Caco-2 (cell line): ENCODE measurements around the gene CRISPLD2. TPM values are rescaled to one million over a fixed set of nuclear protein-coding genes. Genes with fewer than 3 reads are reported as not detected.

Experiments used
- BruUV-seq: library from RNA; stranded (reverse); fragments of 400-500 nt; replicated peaks from 2 replicates; lab custom pipeline; 2021; lab: Mats Ljungman, UMichigan
- CTCF ChIA-PET: fragments of 300-600 bp; sonication (Branson Sonifier 250); formaldehyde crosslinking; loops from one replicate; lab custom pipeline; 2022; ENCODE audit warnings: antibody characterized with exemption; lab: Charles Lee
- POLR2A ChIA-PET: fragments of 300-600 bp; sonication (Branson Sonifier 250); formaldehyde crosslinking; loops from one replicate; lab custom pipeline; 2022; ENCODE audit warnings: antibody characterized with exemption; lab: Charles Lee
- DNase-seq, 2 experiments: peaks; one replicate each; pipeline versions ENCODE4 v3.0.0 to v3.0.0-alpha.2; 2020 to 2022
- H3K27me3 ChIP-seq: replicated peaks from 2 replicates; pipeline ENCODE4 v1.6.0; 2011; ENCODE audit warnings: low read length; ENCODE audit not compliant: control insufficient read depth, insufficient read depth
- H3K36me3 ChIP-seq: 2 replicates; pipeline ENCODE4 v1.5.1; 2011; ENCODE audit warnings: low read length; ENCODE audit not compliant: control insufficient read depth, insufficient read depth
- H3K4me1 ChIP-seq: fragments of 250-450 bp; sonication (Bioruptor Pico); 2 replicates; pipeline ENCODE4 v1.5.1; 2020; ENCODE audit warnings: mild to moderate bottlenecking
- H3K4me3 ChIP-seq: 2 replicates; pipeline ENCODE4 v1.5.1; 2011; ENCODE audit warnings: low read depth, mild to moderate bottlenecking, control low read depth, low read length
- H3K9me3 ChIP-seq: fragments of 250-450 bp; sonication (Bioruptor Pico); 2 replicates; pipeline ENCODE4 v1.5.1; 2020; ENCODE audit warnings: mild to moderate bottlenecking, moderate library complexity
- H3K27ac Mint-ChIP-seq: one replicate; pipeline ENCODE4 v1.8.0; 2022; ENCODE audit warnings: mixed read lengths; ENCODE audit not compliant: unreplicated experiment
- H3K27me3 Mint-ChIP-seq: one replicate; pipeline ENCODE4 v1.8.0; 2022; ENCODE audit warnings: mixed read lengths; ENCODE audit not compliant: insufficient read depth, unreplicated experiment
- H3K36me3 Mint-ChIP-seq: one replicate; pipeline ENCODE4 v1.8.0; 2022; ENCODE audit warnings: mild to moderate bottlenecking, mixed read lengths; ENCODE audit not compliant: insufficient read depth, unreplicated experiment
- H3K4me1 Mint-ChIP-seq: one replicate; pipeline ENCODE4 v1.8.0; 2022; ENCODE audit warnings: low read depth, mixed read lengths; ENCODE audit not compliant: unreplicated experiment
- H3K4me3 Mint-ChIP-seq: one replicate; pipeline ENCODE4 v1.8.0; 2022; ENCODE audit warnings: mild to moderate bottlenecking, moderate library complexity, mixed read lengths; ENCODE audit not compliant: unreplicated experiment
- H3K9me3 Mint-ChIP-seq: one replicate; pipeline ENCODE4 v1.8.0; 2022; ENCODE audit warnings: mixed read lengths; ENCODE audit not compliant: unreplicated experiment
- intact Hi-C: fragments of 100-400 bp; cut with micrococcal nuclease; formaldehyde crosslinking; loops from one replicate; pipeline ENCODE4 v1.10.0; 2022; ENCODE audit not compliant: unreplicated experiment
- total RNA-seq: library from RNA; stranded (reverse); gene quantifications from 2 replicates; pipeline ENCODE4 v1.2.3, GENCODE V29; 2022
- TF ChIP-seq, protein P1 (sequence below), 2 experiments: fragments of 200-600 bp in 1 of 2; IDR thresholded peaks; 1 replicate in 1 of 2; 2 replicates in 1 of 2; pipeline versions ENCODE4 v1.5.1 to v1.8.0; 2011 to 2022; ENCODE audit warnings: antibody characterized with exemption in 1 of 2, control low read depth in 1 of 2, inconsistent platforms in 1 of 2, low read depth in 1 of 2, low read length in 1 of 2, mild to moderate bottlenecking in 1 of 2, moderate library complexity in 1 of 2; ENCODE audit not compliant: insufficient read depth in 1 of 2, severe bottlenecking in 1 of 2, unreplicated experiment in 1 of 2

The CRISPLD2 gene
- total RNA-seq, 1 experiment from 2014 or later = 4.0 TPM

- peaks cover 7% of the 10 kb centered on the region for H3K4me1 Mint-ChIP-seq
- no peaks in the 10 kb centered on the region for H3K9me3 Mint-ChIP-seq
- no peak overlapping the region for H3K27ac Mint-ChIP-seq
- H3K4me3 Mint-ChIP-seq = no peak overlapping the region
- H3K27me3 Mint-ChIP-seq = no peaks in the 10 kb centered on the region
- no peaks in the 10 kb centered on the region for H3K36me3 Mint-ChIP-seq
- intact Hi-C loops = no loop called here
- Histone ChIP-seq H3K9me3 (no peaks in the 10 kb centered on the region), H3K27me3 (no peaks in the 10 kb centered on the region), H3K4me1 (peaks cover 4% of the 10 kb centered on the region; the same call in 1 of the 2 replicates), H3K36me3 (no peaks in the 10 kb centered on the region), H3K4me3 (no peak overlapping the region)
- TF ChIP-seq, protein P1, sequence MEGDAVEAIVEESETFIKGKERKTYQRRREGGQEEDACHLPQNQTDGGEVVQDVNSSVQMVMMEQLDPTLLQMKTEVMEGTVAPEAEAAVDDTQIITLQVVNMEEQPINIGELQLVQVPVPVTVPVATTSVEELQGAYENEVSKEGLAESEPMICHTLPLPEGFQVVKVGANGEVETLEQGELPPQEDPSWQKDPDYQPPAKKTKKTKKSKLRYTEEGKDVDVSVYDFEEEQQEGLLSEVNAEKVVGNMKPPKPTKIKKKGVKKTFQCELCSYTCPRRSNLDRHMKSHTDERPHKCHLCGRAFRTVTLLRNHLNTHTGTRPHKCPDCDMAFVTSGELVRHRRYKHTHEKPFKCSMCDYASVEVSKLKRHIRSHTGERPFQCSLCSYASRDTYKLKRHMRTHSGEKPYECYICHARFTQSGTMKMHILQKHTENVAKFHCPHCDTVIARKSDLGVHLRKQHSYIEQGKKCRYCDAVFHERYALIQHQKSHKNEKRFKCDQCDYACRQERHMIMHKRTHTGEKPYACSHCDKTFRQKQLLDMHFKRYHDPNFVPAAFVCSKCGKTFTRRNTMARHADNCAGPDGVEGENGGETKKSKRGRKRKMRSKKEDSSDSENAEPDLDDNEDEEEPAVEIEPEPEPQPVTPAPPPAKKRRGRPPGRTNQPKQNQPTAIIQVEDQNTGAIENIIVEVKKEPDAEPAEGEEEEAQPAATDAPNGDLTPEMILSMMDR (IDR thresholded peaks at IDR 0.05; ENCODE audit: insufficient read depth in 1 of 2, low read depth in 1 of 2, low read length in 1 of 2, severe bottlenecking in 1 of 2, unreplicated experiment in 1 of 2) = no peak
- BruUV-seq = no TSS peak
- no peak for DNase-seq
- CTCF ChIA-PET = no interaction called here
- POLR2A ChIA-PET = no interaction called here
Observed at GRCh38 chr16:84891149-84891795, 71.5 kb downstream of the CRISPLD2 start.

DNA sequence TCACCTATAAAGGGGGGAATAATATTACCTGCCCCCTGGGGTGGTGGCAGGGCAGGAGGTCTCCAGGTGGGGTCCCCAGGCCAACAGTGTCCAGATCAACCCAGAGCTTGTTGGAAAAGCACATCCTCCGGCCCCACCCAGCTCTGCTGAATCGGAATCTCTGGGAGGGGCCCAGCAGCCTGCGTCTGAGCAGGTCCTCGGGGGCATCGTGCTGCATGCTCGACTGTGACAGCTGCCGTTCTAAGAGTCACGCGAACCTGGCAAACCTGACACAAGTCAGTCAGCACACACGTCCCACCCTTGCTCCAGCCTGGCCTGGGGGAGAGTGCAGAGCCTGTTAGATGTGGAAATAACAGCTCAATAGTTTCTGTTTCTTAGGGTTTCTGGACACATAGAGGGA lies 72.3 kb downstream of the CRISPLD2 start:
- Mint-ChIP-seq H3K4me3 (no peak overlapping the region), H3K27me3 (no peaks in the 10 kb centered on the region), H3K4me1 (peaks cover 7% of the 10 kb centered on the region), H3K27ac (no peak overlapping the region), H3K36me3 (no peaks in the 10 kb centered on the region), H3K9me3 (no peaks in the 10 kb centered on the region)
- Histone ChIP-seq H3K4me3 (no peak overlapping the region), H3K36me3 (no peaks in the 10 kb centered on the region), H3K4me1 (peaks cover 4% of the 10 kb centered on the region; the same call in 1 of the 2 replicates), H3K27me3 (no peaks in the 10 kb centered on the region), H3K9me3 (no peaks in the 10 kb centered on the region)
- intact Hi-C loops = no loop called here
- no TSS peak for BruUV-seq
- TF ChIP-seq, protein P1 (IDR thresholded peaks at IDR 0.05; ENCODE audit: insufficient read depth in 1 of 2, low read depth in 1 of 2, low read length in 1 of 2, severe bottlenecking in 1 of 2, unreplicated experiment in 1 of 2) = no peak
- POLR2A ChIA-PET = no interaction called here
- CTCF ChIA-PET = no interaction called here
- DNase-seq = no peak

DNA sequence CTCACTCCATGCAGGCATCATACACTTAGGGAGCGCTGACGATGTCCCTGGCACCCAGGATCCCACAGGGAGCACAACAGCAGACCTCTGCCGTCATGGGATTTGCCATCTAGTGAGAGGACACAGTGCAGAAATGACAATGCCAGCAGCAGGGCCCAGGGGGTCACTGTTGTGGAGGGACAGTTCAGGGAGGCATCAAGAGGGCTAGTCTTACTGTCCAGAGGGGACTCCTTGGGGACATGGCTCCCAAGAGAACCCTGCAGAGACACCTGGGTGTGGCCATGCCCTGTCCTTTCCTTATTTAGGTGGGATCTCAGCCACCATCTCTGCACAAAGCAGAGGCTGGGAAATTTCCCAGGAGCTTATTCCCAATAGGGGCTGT lies 73.7 kb downstream of the CRISPLD2 start:
- Mint-ChIP-seq H3K27ac (no peak overlapping the region), H3K36me3 (no peaks in the 10 kb centered on the region), H3K4me1 (peaks cover 7% of the 10 kb centered on the region), H3K4me3 (no peak overlapping the region), H3K27me3 (no peaks in the 10 kb centered on the region), H3K9me3 (no peaks in the 10 kb centered on the region)
- no peak for DNase-seq
- no TSS peak for BruUV-seq
- Histone ChIP-seq H3K36me3 (no peaks in the 10 kb centered on the region), H3K4me3 (no peak overlapping the region), H3K4me1 (peaks cover 4% of the 10 kb centered on the region; the same call in 1 of the 2 replicates), H3K9me3 (no peaks in the 10 kb centered on the region), H3K27me3 (no peaks in the 10 kb centered on the region)
- TF ChIP-seq, protein P1 (IDR thresholded peaks at IDR 0.05; ENCODE audit: insufficient read depth in 1 of 2, low read depth in 1 of 2, low read length in 1 of 2, severe bottlenecking in 1 of 2, unreplicated experiment in 1 of 2) = no peak
- ChIA-PET POLR2A (no interaction called here), CTCF (no interaction called here)
- intact Hi-C loops = no loop called here
